DOHH2 (cell line): ENCODE data around the gene OTOP3.

Source experiments
- CTCF ChIP-seq: fragments of 200-600 bp; sonication (generic); IDR thresholded peaks from one replicate; pipeline ENCODE4 v1.5.1; 2014; ENCODE audit warnings: antibody characterized with exemption, mild to moderate bottlenecking, low read depth, low read length; ENCODE audit not compliant: poor library complexity, severe bottlenecking
- EZH2phosphoT487 ChIP-seq: fragments of 200-600 bp; sonication (generic); IDR thresholded peaks from 2 replicates; pipeline ENCODE4 v1.6.1; 2017; ENCODE audit warnings: borderline replicate concordance, mild to moderate bottlenecking, antibody characterized with exemption, low read length, moderate library complexity, mixed read lengths

GRCh38 chr17:74960570-74961342 is 25.1 kb downstream of the OTOP3 start:
- TF ChIP-seq CTCF (peak; percentile 84), EZH2phosphoT487 (no peak)
